ENCODE results near the gene HSD17B7.
"Not testable (repeated sequence)": the region's sequence is repeated elsewhere in the genome, so short reads cannot be mapped to it uniquely, and the experiment has no call there.

The HSD17B7 gene

GRCh38 chr1:162790303-162790984 lies at the start of gene HSD17B7:
HSD17B7 (plus strand) TSS chr1:162790702; CDS start chr1:162790801, 99 bp downstream.
- peak; percentile 89 for DNase-seq (ENCODE audit: low spot score)

- DNase-seq (ENCODE audit: low spot score) = no peak
Observed at GRCh38 chr1:162740755-162741154, 49.7 kb upstream of the HSD17B7 start.

GRCh38 chr1:162741574-162741973 lies 48.9 kb upstream of the HSD17B7 start:
- no peak for DNase-seq (ENCODE audit: low spot score)

- not testable (repeated sequence) for DNase-seq (ENCODE audit: low spot score)
Observed at GRCh38 chr1:162746264-162746942, 44.1 kb upstream of the HSD17B7 start.

- DNase-seq (ENCODE audit: low spot score) = no peak
Observed at GRCh38 chr1:162753001-162753658, 37.4 kb upstream of the HSD17B7 start.

GRCh38 chr1:162753998-162754585 lies 36.4 kb upstream of the HSD17B7 start:
- DNase-seq (ENCODE audit: low spot score) = no peak

- DNase-seq (ENCODE audit: low spot score) = peak; percentile 19
Observed at GRCh38 chr1:162755306-162755705, 35.2 kb upstream of the HSD17B7 start.

GRCh38 chr1:162756523-162756922 lies 34.0 kb upstream of the HSD17B7 start:
- DNase-seq (ENCODE audit: low spot score) = no peak

GRCh38 chr1:162757476-162757875 lies 33.0 kb upstream of the HSD17B7 start:
- no peak for DNase-seq (ENCODE audit: low spot score)

GRCh38 chr1:162765788-162766187 lies 24.7 kb upstream of the HSD17B7 start:
- no peak for DNase-seq (ENCODE audit: low spot score)

- no peak for DNase-seq (ENCODE audit: low spot score)
Observed at GRCh38 chr1:162772571-162773154, 17.8 kb upstream of the HSD17B7 start.

GRCh38 chr1:162774007-162774406 lies 16.5 kb upstream of the HSD17B7 start:
- DNase-seq (ENCODE audit: low spot score) = no peak

GRCh38 chr1:162779043-162779442 lies 11.5 kb upstream of the HSD17B7 start:
- DNase-seq (ENCODE audit: low spot score) = no peak

GRCh38 chr1:162782671-162783070 lies 7.8 kb upstream of the HSD17B7 start:
- DNase-seq (ENCODE audit: low spot score) = no peak

- DNase-seq (ENCODE audit: low spot score) = not testable (repeated sequence)
Observed at GRCh38 chr1:162784926-162785325, 5.6 kb upstream of the HSD17B7 start.

GRCh38 chr1:162788783-162789182 lies 1.7 kb upstream of the HSD17B7 start:
- not testable (repeated sequence) for DNase-seq (ENCODE audit: low spot score)

- DNase-seq (ENCODE audit: low spot score) = peak; percentile 44
Observed at GRCh38 chr1:162790985-162791357, 469 bp downstream of the HSD17B7 start.

GRCh38 chr1:162794284-162794683 lies 3.8 kb downstream of the HSD17B7 start:
- not testable (repeated sequence) for DNase-seq (ENCODE audit: low spot score)

GRCh38 chr1:162796617-162797279 lies 6.2 kb downstream of the HSD17B7 start:
- DNase-seq (ENCODE audit: low spot score) = not testable (repeated sequence)

- peak; percentile 74 for DNase-seq (ENCODE audit: low spot score)
Observed at GRCh38 chr1:162799995-162800830, 9.7 kb downstream of the HSD17B7 start.

GRCh38 chr1:162807503-162807902 lies 17.0 kb downstream of the HSD17B7 start:
- DNase-seq (ENCODE audit: low spot score) = not testable (repeated sequence)

All from pons (tissue), 1 donor.